Spleen (tissue), 7 donors: ENCODE results near the gene CENPB.

Source experiments
- POLR2AphosphoS5 ChIP-seq, 3 donors: sonication (generic); formaldehyde crosslinking; IDR thresholded peaks; one replicate each; pipeline ENCODE4 v1.5.1; 2017; ENCODE audit warnings: antibody characterized with exemption in 3 of 3
- TF ChIP-seq, protein P1 (sequence below), 11 experiments: fragments of 200-600 bp in 7 of 11; fragments of 450-650 bp in 4 of 11; sonication (generic) in 4 of 11; IDR thresholded peaks in 8 of 11; conservative IDR thresholded peaks in 3 of 11; 1 replicate in 7 of 11; 2 replicates in 4 of 11; pipeline versions ENCODE4 v1.4.0 to v1.8.0; 2016 to 2021; ENCODE audit warnings: antibody characterized with exemption in 11 of 11, inconsistent platforms in 4 of 11, mild to moderate bottlenecking in 1 of 11
- donor health status: DM: no; HTN: no; CAD: no; lungs with moderate emphysema.
- donor health status: DM: no; HTN: no; CAD: no.
- donor health status: DM: no; HTN: no; CAD: no.

DNA sequence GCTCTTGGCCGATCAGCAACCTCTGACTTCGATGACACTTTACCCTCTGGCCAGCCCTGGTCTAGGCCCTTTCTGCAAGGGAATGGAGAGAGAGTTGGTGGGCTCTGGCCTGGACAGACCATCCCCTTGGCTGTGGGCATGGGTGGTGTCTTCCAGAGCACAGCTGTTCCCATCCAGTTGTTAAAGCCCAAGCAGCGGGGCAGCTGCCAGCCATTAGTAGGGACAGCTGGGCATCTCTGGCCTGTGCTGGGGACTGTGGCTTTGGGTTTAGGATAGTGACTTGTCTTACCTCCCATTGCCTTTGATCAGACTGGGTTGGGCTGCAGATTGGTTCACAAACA, 12.3 kb upstream of the CENPB start:
- TF ChIP-seq, protein P1, sequence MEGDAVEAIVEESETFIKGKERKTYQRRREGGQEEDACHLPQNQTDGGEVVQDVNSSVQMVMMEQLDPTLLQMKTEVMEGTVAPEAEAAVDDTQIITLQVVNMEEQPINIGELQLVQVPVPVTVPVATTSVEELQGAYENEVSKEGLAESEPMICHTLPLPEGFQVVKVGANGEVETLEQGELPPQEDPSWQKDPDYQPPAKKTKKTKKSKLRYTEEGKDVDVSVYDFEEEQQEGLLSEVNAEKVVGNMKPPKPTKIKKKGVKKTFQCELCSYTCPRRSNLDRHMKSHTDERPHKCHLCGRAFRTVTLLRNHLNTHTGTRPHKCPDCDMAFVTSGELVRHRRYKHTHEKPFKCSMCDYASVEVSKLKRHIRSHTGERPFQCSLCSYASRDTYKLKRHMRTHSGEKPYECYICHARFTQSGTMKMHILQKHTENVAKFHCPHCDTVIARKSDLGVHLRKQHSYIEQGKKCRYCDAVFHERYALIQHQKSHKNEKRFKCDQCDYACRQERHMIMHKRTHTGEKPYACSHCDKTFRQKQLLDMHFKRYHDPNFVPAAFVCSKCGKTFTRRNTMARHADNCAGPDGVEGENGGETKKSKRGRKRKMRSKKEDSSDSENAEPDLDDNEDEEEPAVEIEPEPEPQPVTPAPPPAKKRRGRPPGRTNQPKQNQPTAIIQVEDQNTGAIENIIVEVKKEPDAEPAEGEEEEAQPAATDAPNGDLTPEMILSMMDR (IDR thresholded peaks at IDR 0.05 in 8 of 11, conservative IDR thresholded peaks at IDR 0.05 in 3 of 11): no peak
- no peak for TF ChIP-seq POLR2AphosphoS5 (IDR thresholded peaks at IDR 0.05)
